NB4 (cell line): ENCODE data around the gene PHF14.

Experiments used
- CTCF ChIP-seq: IDR thresholded peaks from one replicate; pipeline ENCODE4 v1.5.1; 2012; ENCODE audit warnings: low read depth, low read length
- MAX ChIP-seq: IDR thresholded peaks from 2 replicates; pipeline ENCODE4 v1.6.1; 2011; ENCODE audit warnings: low read depth, low read length
- POLR2A ChIP-seq: IDR thresholded peaks from 2 replicates; pipeline ENCODE4 v1.6.1; 2011; ENCODE audit warnings: mild to moderate bottlenecking; ENCODE audit not compliant: insufficient read length; ENCODE audit errors: extremely low read depth

GRCh38 chr7:10950494-10950893 is 23.2 kb upstream of the PHF14 start:
- TF ChIP-seq CTCF (no peak), MAX (no peak), POLR2A (no peak)
